ENCODE data around the gene TAS2R13. TPM values are rescaled to one million over a fixed set of nuclear protein-coding genes. Genes with fewer than 3 reads are reported as not detected.

The TAS2R13 gene
- 1 to 10 TPM in 7 of 8 experiments, under 1 TPM in 1; 0.63 to 7.7 (median 1.6) TPM for total RNA-seq

DNA sequence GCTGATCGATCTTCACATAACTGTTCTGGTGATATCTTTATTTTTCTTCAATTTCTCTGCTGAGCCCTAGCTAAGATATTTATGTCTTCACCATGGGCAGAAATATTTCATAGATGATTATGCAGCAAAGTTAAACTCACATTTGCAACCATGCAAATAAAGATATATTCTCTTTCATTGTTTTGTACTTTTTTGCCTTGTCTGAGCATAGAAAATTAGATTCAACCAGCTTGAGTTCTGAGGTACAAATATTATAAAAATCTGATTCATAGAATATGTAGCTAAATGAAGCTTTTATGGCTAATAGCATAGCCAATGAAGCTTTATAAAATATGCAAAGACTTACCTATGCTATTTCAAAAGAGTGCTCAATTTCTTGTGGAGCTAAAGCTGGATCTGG, at the start of gene TAS2R13:
Gene TAS2R13 (minus strand): TSS at position 101 of the 400 bp plus-strand sequence. CDS start 264 bp downstream, outside the sequence.
- Histone ChIP-seq H3K4me3 (no peak within 1 kb of the TSS), H3K4me1 (replicated peaks in 1 of 2) (no peaks in the 10 kb centered on the region), H3K27ac (no peak within 1 kb of the TSS)
- in situ Hi-C loops (cut with MboI; ENCODE audit: low pct_unique_long_range_greater_than_20kb in 2 of 9, low sequenced_read_pairs in 9 of 9, unreplicated experiment in 9 of 9), result no loop called here
- no peak for ATAC-seq (replicated peaks in 6 of 8)
- 75 to 100% (median 100%) methylated on average over 1 of the region's 1 CpG; no CpG with 5 or more reads in 1 of the 10 experiments for WGBS, 10 experiments

- H3K4me3 ChIP-seq, result no peak overlapping the region
- ATAC-seq (replicated peaks in 6 of 8), result no peak
- in situ Hi-C loops (cut with MboI; ENCODE audit: low pct_unique_long_range_greater_than_20kb in 2 of 9, low sequenced_read_pairs in 9 of 9, unreplicated experiment in 9 of 9), result loop anchor here in 2 of 9 experiments (25.0 kb wide), 1 partner anchor 230 kb away; the partner anchor contains the start of gene TAS2R42 (in 2 of the 2)
- no peak overlapping the region for H3K27ac ChIP-seq
- H3K4me1 ChIP-seq (replicated peaks in 1 of 2), result no peaks in the 10 kb centered on the region
Measured at GRCh38 chr12:10957741-10958140, 48.4 kb upstream of the TAS2R13 start.

- Histone ChIP-seq H3K4me3 (no peak overlapping the region), H3K4me1 (replicated peaks in 1 of 2) (no peaks in the 10 kb centered on the region), H3K27ac (no peak overlapping the region)
- no peak for ATAC-seq (replicated peaks in 6 of 8)
- in situ Hi-C loops (cut with MboI; ENCODE audit: low pct_unique_long_range_greater_than_20kb in 2 of 9, low sequenced_read_pairs in 9 of 9, unreplicated experiment in 9 of 9), result loop anchor here in 2 of 9 experiments (25.0 kb wide), 1 partner anchor 231 kb away; the partner anchor contains the start of gene TAS2R42 (in 2 of the 2)
Measured at GRCh38 chr12:10956085-10956484, 46.7 kb upstream of the TAS2R13 start.

DNA sequence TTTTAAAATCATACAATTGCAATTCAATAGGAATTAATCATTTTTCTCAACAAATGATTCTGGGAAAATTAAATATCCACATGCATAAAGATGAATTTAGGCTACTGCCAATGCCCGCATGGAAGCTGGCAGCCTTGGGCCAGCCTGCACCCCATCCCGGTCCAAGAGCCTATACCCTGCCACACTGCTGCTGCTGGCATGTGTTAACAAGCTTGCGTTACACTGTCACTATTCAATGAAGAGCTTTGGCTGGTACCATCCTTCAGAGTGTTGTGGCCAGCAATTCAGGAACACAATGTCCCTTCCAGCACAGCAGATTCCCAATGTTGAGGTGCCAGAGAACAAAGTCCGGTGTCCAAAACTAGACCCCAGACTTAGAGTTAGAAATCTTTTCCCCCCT, 43.3 kb upstream of the TAS2R13 start:
- no peak overlapping the region for H3K27ac ChIP-seq
- WGBS, 10 experiments, result 45 to 100% (median 94%) methylated on average over 2 to 4 of the region's 4 CpGs; no CpG with 5 or more reads in 1 of the 10 experiments
- ATAC-seq (replicated peaks in 6 of 8), result no peak
- in situ Hi-C loops (cut with MboI; ENCODE audit: low pct_unique_long_range_greater_than_20kb in 2 of 9, low sequenced_read_pairs in 9 of 9, unreplicated experiment in 9 of 9), result loop anchor here in 2 of 9 experiments (25.0 kb wide), 1 partner anchor 235 kb away; the partner anchor contains the start of gene TAS2R42 (in 2 of the 2)
- no peaks in the 10 kb centered on the region for H3K4me1 ChIP-seq (replicated peaks in 1 of 2)
- no peak overlapping the region for H3K4me3 ChIP-seq

DNA sequence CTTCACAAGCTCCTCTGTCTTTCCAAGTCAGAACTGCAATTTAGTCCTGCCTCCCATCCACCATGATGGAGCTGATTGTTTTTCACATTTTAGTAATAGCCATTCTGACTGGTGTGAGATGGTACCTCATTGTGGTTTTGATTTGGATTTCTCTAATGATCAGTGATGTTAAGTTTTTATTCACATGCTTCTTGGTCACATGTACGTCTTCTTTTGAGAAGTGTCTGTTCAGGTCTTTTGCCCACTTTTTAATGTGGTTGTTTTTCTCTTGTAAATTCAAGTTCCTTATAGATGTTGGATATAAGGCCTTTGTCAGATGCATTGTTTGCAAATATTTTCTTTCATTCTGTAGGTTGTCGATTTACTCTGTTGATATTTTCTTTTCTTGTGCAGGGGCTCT, 33.8 kb upstream of the TAS2R13 start:
- no peak overlapping the region for H3K27ac ChIP-seq
- no peak for ATAC-seq (replicated peaks in 6 of 8)
- WGBS, 10 experiments, result 60 to 100% (median 96%) methylated on average over 1 to 2 of the region's 2 CpGs; no CpG with 5 or more reads in 1 of the 10 experiments

DNA sequence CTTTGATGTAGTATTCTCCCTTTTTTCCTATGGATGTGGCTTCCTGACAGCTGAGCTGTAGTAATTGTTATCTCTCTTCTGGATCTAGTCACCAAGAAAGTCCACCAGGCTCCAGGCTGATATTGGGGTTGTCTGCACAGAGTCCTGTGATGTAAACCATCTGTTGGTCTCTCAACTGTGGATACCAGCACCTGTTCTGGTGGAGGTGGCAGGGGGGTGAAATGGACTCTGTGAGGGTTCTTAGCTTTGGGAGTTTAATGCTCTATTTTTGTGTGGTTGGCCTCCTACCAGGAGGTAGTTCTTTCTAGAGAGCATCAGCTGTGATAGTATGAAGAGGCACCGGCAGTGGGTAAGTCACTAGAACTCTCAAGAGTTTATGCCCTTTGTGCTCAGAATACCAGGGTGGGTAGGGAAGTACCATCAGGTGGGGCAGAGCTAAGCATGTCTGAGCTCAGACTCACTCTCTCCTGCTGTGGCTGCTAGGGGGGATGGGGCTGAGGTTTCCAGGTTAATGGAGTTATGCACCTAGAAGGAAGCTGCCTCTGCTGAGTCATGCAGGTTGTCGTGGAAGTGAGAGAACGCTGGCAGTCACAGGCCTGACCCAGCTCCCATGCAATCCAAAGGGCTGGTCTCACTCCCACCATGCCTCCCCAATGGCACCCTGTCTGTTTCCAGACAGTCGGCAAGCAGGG, 32.7 kb upstream of the TAS2R13 start:
- in situ Hi-C loops (cut with MboI; ENCODE audit: low pct_unique_long_range_greater_than_20kb in 2 of 9, low sequenced_read_pairs in 9 of 9, unreplicated experiment in 9 of 9), result no loop called here
- H3K27ac ChIP-seq, result no peak overlapping the region
- ATAC-seq (replicated peaks in 6 of 8), result peak in 1 of 8 experiments; percentile 19
- no peaks in the 10 kb centered on the region for H3K4me1 ChIP-seq (replicated peaks in 1 of 2)
- no peak overlapping the region for H3K4me3 ChIP-seq
- 53 to 100% (median 82%) methylated on average over 1 to 2 of the region's 4 CpGs; no CpG with 5 or more reads in 4 of the 10 experiments for WGBS, 10 experiments

More for the DNA sequence above, 33.8 kb upstream of the TAS2R13 start:
- in situ Hi-C loops (cut with MboI; ENCODE audit: low pct_unique_long_range_greater_than_20kb in 2 of 9, low sequenced_read_pairs in 9 of 9, unreplicated experiment in 9 of 9), result no loop called here
- H3K4me3 ChIP-seq, result no peak overlapping the region
- no peaks in the 10 kb centered on the region for H3K4me1 ChIP-seq (replicated peaks in 1 of 2)

GRCh38 chr12:10941369-10941768, 32.0 kb upstream of the TAS2R13 start:
- no peak for ATAC-seq (replicated peaks in 6 of 8)
- H3K27ac ChIP-seq, result no peak overlapping the region
- in situ Hi-C loops (cut with MboI; ENCODE audit: low pct_unique_long_range_greater_than_20kb in 2 of 9, low sequenced_read_pairs in 9 of 9, unreplicated experiment in 9 of 9), result no loop called here

GRCh38 chr12:10940389-10940788, 31.0 kb upstream of the TAS2R13 start:
- 20 to 100% (median 86%) methylated on average over 1 to 2 of the region's 2 CpGs; no CpG with 5 or more reads in 1 of the 10 experiments for WGBS, 10 experiments
- Histone ChIP-seq H3K4me3 (no peak overlapping the region), H3K4me1 (replicated peaks in 1 of 2) (no peaks in the 10 kb centered on the region), H3K27ac (no peak overlapping the region)
- in situ Hi-C loops (cut with MboI; ENCODE audit: low pct_unique_long_range_greater_than_20kb in 2 of 9, low sequenced_read_pairs in 9 of 9, unreplicated experiment in 9 of 9), result no loop called here
- ATAC-seq (replicated peaks in 6 of 8), result peak in 4 of 8 experiments; percentile 35 to 86 (median 44)

More at GRCh38 chr12:10941369-10941768, 32.0 kb upstream of the TAS2R13 start:
- no peaks in the 10 kb centered on the region for H3K4me1 ChIP-seq (replicated peaks in 1 of 2)
- H3K4me3 ChIP-seq, result no peak overlapping the region

DNA sequence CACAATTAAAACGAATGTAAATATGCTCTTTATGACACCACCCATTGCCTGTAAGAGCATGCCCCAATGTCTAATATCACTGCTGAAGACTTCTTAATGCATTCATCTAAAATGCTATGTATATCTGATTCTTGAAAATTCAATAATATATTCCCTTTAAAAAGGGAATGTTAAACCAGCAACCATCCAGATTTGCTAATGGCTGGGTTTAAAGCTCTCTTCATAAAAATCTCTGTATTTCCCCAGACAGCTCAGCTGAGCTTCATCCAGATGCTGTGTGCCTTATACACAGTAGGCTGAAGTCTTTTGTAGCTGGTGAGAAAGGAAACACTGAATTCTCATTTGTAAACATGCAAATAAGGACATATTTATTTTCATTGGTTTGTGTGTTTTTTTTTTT, 29.8 kb upstream of the TAS2R13 start, which contains the start of gene TAS2R14:
Gene TAS2R14 (minus strand): TSS at position 101 of the 400 bp plus-strand sequence. CDS start 56 bp downstream, at position 45.
- in situ Hi-C loops (cut with MboI; ENCODE audit: low pct_unique_long_range_greater_than_20kb in 2 of 9, low sequenced_read_pairs in 9 of 9, unreplicated experiment in 9 of 9), result no loop called here
- Histone ChIP-seq H3K4me1 (replicated peaks in 1 of 2) (no peaks in the 10 kb centered on the region), H3K27ac (no peak within 1 kb of the TSS), H3K4me3 (no peak within 1 kb of the TSS)
- WGBS, 10 experiments, result 10 to 100% (median 76%) methylated on average over 1 of the region's 1 CpG; no CpG with 5 or more reads in 2 of the 10 experiments
- ATAC-seq (replicated peaks in 6 of 8), result no peak

- no peak for ATAC-seq (replicated peaks in 6 of 8)
- 88 to 100% (median 100%) methylated on average over 1 of the region's 1 CpG; no CpG with 5 or more reads in 2 of the 10 experiments for WGBS, 10 experiments
- in situ Hi-C loops (cut with MboI; ENCODE audit: low pct_unique_long_range_greater_than_20kb in 2 of 9, low sequenced_read_pairs in 9 of 9, unreplicated experiment in 9 of 9), result no loop called here
- no peak overlapping the region for H3K27ac ChIP-seq
- H3K4me1 ChIP-seq (replicated peaks in 1 of 2), result no peaks in the 10 kb centered on the region
- H3K4me3 ChIP-seq, result no peak overlapping the region
Measured at GRCh38 chr12:10936506-10936905, 27.1 kb upstream of the TAS2R13 start.

DNA sequence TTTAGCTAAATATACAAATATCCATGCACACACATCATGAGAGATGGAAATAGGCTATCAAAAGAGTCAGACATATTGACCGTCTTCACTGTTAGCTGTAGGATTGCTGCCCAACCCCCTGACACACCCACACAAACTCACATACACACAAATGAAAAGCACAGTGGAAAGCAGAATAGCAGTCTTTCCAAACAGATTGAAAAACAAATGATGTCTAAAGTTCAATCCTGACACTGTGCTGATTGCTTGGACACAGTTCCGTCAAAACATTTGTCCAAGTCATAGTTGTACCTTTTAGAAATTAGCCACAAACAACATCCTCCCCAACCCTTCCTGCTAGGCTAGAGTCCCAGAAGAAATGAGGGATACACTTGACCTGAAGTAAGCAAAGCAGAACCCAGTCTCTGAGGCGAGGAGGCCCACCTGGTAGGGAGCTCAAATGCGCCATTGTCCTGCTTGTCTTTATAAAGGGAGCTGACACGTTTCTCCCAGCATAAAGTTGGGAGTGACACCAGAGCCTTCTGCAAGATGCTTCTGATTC, 19.5 kb upstream of the TAS2R13 start, which contains the start of gene PRH2:
Gene PRH2 (plus strand): TSS at position 491 of the 541 bp plus-strand sequence. CDS start 38 bp downstream, at position 529.
- Histone ChIP-seq H3K4me1 (replicated peaks in 1 of 2) (no peaks in the 10 kb centered on the region), H3K27ac (no peak within 1 kb of the TSS), H3K4me3 (no peak within 1 kb of the TSS)
- WGBS, 10 experiments, result 83 to 100% (median 100%) methylated on average over 1 to 4 of the region's 5 CpGs; no CpG with 5 or more reads in 1 of the 10 experiments
- no peak for ATAC-seq (replicated peaks in 6 of 8)
- in situ Hi-C loops (cut with MboI; ENCODE audit: low pct_unique_long_range_greater_than_20kb in 2 of 9, low sequenced_read_pairs in 9 of 9, unreplicated experiment in 9 of 9), result no loop called here

DNA sequence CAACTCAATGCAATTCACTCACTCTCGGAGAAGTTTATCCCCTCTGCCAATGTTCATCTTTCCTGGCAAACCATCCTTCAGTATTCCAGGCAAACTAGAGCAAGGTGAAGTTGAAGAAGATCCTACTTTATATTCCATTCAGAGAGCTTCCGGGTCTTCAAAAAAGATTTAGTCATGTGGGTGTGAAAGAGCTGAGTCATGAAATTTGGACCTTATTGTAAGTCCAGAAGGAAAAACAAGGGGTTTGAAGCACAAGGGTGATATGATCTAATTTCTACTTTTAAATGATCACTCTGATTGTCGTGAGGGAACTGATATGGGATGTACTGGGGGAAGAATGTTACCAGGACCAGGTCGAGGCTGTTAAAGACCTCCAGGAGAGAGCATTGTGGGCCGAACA, 16.9 kb upstream of the TAS2R13 start:
- ATAC-seq (replicated peaks in 6 of 8), result no peak
- no peak overlapping the region for H3K4me3 ChIP-seq
- 84 to 100% (median 95%) methylated on average over 1 to 5 of the region's 5 CpGs for WGBS, 10 experiments
- in situ Hi-C loops (cut with MboI; ENCODE audit: low pct_unique_long_range_greater_than_20kb in 2 of 9, low sequenced_read_pairs in 9 of 9, unreplicated experiment in 9 of 9), result no loop called here
- no peaks in the 10 kb centered on the region for H3K4me1 ChIP-seq (replicated peaks in 1 of 2)
- no peak overlapping the region for H3K27ac ChIP-seq

- Histone ChIP-seq H3K27ac (no peak overlapping the region), H3K4me1 (replicated peaks in 1 of 2) (no peaks in the 10 kb centered on the region), H3K4me3 (no peak overlapping the region)
- in situ Hi-C loops (cut with MboI; ENCODE audit: low pct_unique_long_range_greater_than_20kb in 2 of 9, low sequenced_read_pairs in 9 of 9, unreplicated experiment in 9 of 9), result no loop called here
- no peak for ATAC-seq (replicated peaks in 6 of 8)
- 47 to 100% (median 92%) methylated on average over 1 of the region's 1 CpG; no CpG with 5 or more reads in 2 of the 10 experiments for WGBS, 10 experiments
Measured at GRCh38 chr12:10919809-10920208, 10.4 kb upstream of the TAS2R13 start.

Data from motor neuron (in vitro differentiated cells).